ENCODE results near the gene ALPP. TPM values are rescaled to one million over a fixed set of nuclear protein-coding genes. Genes with fewer than 3 reads are reported as not detected.

Gene ALPP
- total RNA-seq, 1 experiment from 2014 or later, result 0.20 TPM

DNA sequence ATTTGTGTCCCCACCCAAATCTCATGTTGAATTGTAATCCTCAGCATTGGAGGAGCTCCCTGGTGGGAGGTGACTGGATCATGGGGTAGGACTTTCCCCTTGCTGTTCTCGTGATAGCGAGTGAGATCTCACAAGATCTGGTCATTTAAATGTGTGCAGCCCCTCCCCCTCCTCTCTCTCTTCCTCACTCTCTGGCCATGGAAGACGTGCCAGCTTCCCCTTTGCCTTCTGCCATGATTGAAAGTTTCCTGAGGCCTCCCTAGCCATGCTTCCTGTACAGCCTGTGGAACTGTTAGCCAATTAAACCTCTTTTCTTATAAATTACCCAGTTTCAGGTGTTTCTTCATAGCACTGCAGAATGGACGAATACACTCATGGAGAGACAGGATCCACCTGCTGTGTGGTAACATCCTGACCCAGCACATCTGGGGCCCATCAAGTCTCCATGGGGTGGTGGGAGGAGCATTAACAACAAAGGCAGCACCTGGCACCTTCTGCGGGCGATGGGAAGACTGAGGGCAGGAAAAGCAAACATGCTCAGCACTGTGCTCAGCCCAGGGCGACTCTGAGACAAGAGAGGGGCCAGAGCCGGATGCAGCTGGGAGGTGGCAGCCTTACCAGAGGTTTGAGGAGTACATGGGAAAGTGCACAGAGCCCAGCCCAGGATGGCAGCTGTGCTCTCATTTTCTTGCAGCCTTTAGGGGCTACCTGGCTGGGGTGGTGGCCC lies 16.2 kb upstream of the ALPP start:
- WGBS (ENCODE audit: extremely low coverage, insufficient read length, low lambda C conversion rate), result no CpG with 5 or more reads among the region's 8 CpGs
- no peaks in the 10 kb centered on the region for H3K27me3 ChIP-seq (ENCODE audit: insufficient read depth, low read length)
- H4K5ac ChIP-seq (ENCODE audit: insufficient read length, low read depth, low read length), result no peak overlapping the region
- H3K27me3 Mint-ChIP-seq (ENCODE audit: low read depth), result peaks cover 4% of the 10 kb centered on the region
- no peak overlapping the region for H3K56ac ChIP-seq (ENCODE audit: insufficient read length, low read depth, low read length)
- H2BK15ac ChIP-seq (ENCODE audit: low read depth, low read length), result no peak overlapping the region
- no peak overlapping the region for H3K14ac ChIP-seq (ENCODE audit: insufficient read depth, low read length)
- H3K23me2 ChIP-seq (ENCODE audit: insufficient read length, low read depth, low read length, poor library complexity, severe bottlenecking), result no peaks in the 10 kb centered on the region
- no peaks in the 10 kb centered on the region for H3K9me3 ChIP-seq (ENCODE audit: control insufficient read depth, low read depth, low read length)
- peaks cover 0 to 5% of the 10 kb centered on the region in 2 experiments; a peak in 1 of 5 replicates for H3K9me3 Mint-ChIP-seq
- peaks cover 11 to 25% of the 10 kb centered on the region in 2 experiments for H3K4me1 Mint-ChIP-seq
- H3K18ac ChIP-seq (ENCODE audit: insufficient read length, low read depth, low read length), result no peak overlapping the region
- no peak overlapping the region for H3K4ac ChIP-seq (ENCODE audit: low read depth, low read length)
- no peaks in the 10 kb centered on the region for H4K20me1 ChIP-seq (ENCODE audit: control insufficient read depth, insufficient read depth, insufficient read length)
- H2BK5ac ChIP-seq (ENCODE audit: insufficient read length, low read length), result no peak overlapping the region
- H3K4me3 Mint-ChIP-seq, result no peak overlapping the region
- no peak overlapping the region for H2BK12ac ChIP-seq (ENCODE audit: insufficient read length, low read depth, low read length)
- no peaks in the 10 kb centered on the region for H3K79me1 ChIP-seq (ENCODE audit: insufficient read depth, low read depth, low read length, poor library complexity, severe bottlenecking)
- H3K23ac ChIP-seq (ENCODE audit: insufficient read length, low read depth, low read length), result no peak overlapping the region
- no peak overlapping the region for H3K27ac ChIP-seq (ENCODE audit: insufficient read length, low read depth, low read length)
- no peak overlapping the region for H4K8ac ChIP-seq (replicated peaks; ENCODE audit: insufficient read length, low read depth, low read length)
- TF ChIP-seq, protein P1, sequence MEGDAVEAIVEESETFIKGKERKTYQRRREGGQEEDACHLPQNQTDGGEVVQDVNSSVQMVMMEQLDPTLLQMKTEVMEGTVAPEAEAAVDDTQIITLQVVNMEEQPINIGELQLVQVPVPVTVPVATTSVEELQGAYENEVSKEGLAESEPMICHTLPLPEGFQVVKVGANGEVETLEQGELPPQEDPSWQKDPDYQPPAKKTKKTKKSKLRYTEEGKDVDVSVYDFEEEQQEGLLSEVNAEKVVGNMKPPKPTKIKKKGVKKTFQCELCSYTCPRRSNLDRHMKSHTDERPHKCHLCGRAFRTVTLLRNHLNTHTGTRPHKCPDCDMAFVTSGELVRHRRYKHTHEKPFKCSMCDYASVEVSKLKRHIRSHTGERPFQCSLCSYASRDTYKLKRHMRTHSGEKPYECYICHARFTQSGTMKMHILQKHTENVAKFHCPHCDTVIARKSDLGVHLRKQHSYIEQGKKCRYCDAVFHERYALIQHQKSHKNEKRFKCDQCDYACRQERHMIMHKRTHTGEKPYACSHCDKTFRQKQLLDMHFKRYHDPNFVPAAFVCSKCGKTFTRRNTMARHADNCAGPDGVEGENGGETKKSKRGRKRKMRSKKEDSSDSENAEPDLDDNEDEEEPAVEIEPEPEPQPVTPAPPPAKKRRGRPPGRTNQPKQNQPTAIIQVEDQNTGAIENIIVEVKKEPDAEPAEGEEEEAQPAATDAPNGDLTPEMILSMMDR (conservative IDR thresholded peaks at IDR 0.05), result no peak
- no peaks in the 10 kb centered on the region for H3K79me2 ChIP-seq (ENCODE audit: insufficient read depth, low read length)
- no peak for DNase-seq
- no peak overlapping the region for H2AK5ac ChIP-seq (ENCODE audit: insufficient read length, low read length)
- H3K27ac Mint-ChIP-seq, result no peak overlapping the region
- H2AFZ ChIP-seq (ENCODE audit: low read length), result no peak overlapping the region
- H2BK120ac ChIP-seq (ENCODE audit: low read depth, low read length, poor library complexity, severe bottlenecking), result no peak overlapping the region
- H3K36me3 Mint-ChIP-seq (ENCODE audit: insufficient read depth in 1 of 3, low read depth in 3 of 3), result peaks cover 2 to 6% (median 2%) of the 10 kb centered on the region in 3 experiments; a peak in 4 of 7 replicates
- no peak overlapping the region for H3T11ph ChIP-seq (ENCODE audit: low read length)
- H2BK20ac ChIP-seq (ENCODE audit: low read depth, low read length, poor library complexity, severe bottlenecking), result no peak overlapping the region
- H3K9ac ChIP-seq (ENCODE audit: extremely low read depth, insufficient read length, low read length), result no peak overlapping the region
- peaks cover 3% of the 10 kb centered on the region; the same call in 1 of the 2 replicates for H3K4me1 ChIP-seq (ENCODE audit: insufficient read depth, low read length)
- H4K91ac ChIP-seq (ENCODE audit: insufficient read length, low read depth, low read length), result no peak overlapping the region
- no peak overlapping the region for H3K4me2 ChIP-seq (ENCODE audit: insufficient read depth, insufficient read length, low read length)

Data from H9 (cell line).